Retinal pigment epithelial cell (primary cell): Measurements from ENCODE around the gene HSDL2.
"Not testable (repeated sequence)": the region's sequence is repeated elsewhere in the genome, so short reads cannot be mapped to it uniquely, and the experiment has no call there.

Source experiments
- DNase-seq: peaks from one replicate; pipeline ENCODE4 v3.0.0-alpha.2; 2010; ENCODE audit warnings: low read depth
- H3K4me3 ChIP-seq: 2 replicates; pipeline ENCODE4 v1.5.1; 2011; ENCODE audit warnings: mild to moderate bottlenecking, low read length, control low read depth, moderate library complexity
- TF ChIP-seq, protein P1 (sequence below): conservative IDR thresholded peaks from 2 replicates; pipeline ENCODE4 v1.5.1; 2011; ENCODE audit warnings: low read depth, low read length, control low read depth, inconsistent platforms

Gene HSDL2

DNA sequence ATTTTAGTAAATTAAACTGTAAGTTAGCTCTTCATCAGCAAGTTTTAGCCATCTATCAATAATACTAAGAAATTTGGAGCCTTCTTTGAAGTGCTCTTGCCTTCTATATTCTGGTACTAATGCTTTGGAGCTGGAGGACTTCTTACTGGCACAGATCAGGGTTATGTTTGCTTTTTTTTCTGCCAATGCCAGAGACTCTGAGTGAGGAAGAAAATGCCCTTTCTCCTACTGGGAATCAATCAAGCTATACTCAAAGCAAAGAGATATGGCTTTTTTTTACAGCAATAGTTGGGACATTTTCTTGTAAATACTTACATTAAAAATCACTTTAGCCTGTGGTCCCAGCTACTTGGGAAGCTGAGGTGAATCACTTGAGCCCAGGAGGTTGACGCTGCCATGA lies 4.3 kb downstream of the HSDL2 start:
- TF ChIP-seq, protein P1, sequence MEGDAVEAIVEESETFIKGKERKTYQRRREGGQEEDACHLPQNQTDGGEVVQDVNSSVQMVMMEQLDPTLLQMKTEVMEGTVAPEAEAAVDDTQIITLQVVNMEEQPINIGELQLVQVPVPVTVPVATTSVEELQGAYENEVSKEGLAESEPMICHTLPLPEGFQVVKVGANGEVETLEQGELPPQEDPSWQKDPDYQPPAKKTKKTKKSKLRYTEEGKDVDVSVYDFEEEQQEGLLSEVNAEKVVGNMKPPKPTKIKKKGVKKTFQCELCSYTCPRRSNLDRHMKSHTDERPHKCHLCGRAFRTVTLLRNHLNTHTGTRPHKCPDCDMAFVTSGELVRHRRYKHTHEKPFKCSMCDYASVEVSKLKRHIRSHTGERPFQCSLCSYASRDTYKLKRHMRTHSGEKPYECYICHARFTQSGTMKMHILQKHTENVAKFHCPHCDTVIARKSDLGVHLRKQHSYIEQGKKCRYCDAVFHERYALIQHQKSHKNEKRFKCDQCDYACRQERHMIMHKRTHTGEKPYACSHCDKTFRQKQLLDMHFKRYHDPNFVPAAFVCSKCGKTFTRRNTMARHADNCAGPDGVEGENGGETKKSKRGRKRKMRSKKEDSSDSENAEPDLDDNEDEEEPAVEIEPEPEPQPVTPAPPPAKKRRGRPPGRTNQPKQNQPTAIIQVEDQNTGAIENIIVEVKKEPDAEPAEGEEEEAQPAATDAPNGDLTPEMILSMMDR: no peak
- no peak for DNase-seq
- no peak overlapping the region for H3K4me3 ChIP-seq

DNA sequence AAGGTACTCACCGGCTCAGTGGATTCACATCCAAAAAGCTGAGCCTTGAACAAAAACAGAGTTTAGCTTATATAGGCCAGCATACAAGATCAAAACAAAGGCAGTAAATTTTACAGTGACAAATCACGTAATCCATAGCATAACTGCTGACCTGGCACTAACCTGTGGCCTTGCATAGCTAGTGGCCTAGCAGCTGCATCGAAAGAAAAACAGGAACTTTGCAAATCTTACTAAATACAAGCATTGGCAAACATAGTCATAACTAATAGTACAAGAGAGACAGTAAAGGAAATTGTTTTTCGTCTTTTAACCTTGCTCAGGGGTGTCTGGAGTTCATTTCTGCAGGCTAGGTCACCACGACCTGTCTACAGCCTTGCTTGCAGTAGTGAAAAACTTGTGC lies 4.8 kb downstream of the HSDL2 start:
- TF ChIP-seq, protein P1: no peak
- H3K4me3 ChIP-seq: no peak overlapping the region
- DNase-seq: no peak

GRCh38 chr9:112387115-112387514 lies 7.2 kb downstream of the HSDL2 start:
- no peak overlapping the region for H3K4me3 ChIP-seq
- DNase-seq: no peak
- TF ChIP-seq, protein P1: no peak

DNA sequence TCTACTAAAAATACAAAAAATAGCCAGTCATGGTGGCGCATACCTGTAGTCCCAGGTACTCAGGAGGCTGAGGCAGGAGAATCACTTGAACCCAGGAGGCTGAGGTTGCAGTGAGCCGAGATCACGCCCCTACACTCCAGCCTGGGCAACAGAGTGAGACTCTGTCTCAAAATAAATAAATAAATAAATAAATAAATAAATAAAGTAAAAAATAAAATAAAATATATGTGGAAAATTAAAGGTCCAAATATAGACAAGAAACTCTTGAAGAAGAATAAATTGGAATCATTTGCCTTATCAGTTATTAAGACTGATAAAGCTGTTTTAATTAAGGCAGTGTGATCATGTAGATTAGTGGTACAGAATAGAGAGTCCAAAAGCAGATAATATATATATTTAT lies 10.0 kb downstream of the HSDL2 start:
- not testable (repeated sequence) for DNase-seq, H3K4me3 ChIP-seq

DNA sequence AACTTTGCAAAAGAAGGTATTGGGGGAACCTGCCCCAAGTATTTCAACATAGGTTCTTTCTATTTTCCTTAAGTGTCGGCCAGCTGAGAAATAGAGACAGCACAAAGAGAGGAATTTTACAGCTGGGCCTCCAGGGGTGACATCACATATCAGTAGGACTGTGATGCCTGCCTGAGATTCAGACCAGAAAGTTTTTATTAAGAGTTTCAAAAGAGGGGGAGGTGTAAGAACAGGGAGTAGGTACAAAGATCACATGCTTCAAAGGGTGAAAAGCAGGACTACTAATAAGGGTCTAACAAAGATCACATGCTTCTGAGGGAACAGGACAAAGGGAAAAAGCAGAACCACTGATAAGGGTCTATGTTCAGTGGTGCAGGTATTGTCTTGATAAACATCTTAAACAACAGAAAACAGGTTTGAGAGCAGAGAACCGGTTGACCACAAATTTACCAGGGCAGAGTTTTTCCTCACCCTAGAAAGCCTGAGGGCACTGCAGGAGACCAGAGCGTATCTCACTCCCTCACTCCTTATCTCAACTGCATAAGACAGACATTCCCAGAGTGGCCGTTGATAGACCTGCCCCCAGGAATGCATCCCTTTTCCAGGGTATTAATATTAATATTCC lies 12.1 kb downstream of the HSDL2 start:
- DNase-seq, H3K4me3 ChIP-seq: not testable (repeated sequence)

- H3K4me3 ChIP-seq, DNase-seq: not testable (repeated sequence)
These were observed 13.2 kb downstream of the HSDL2 start for GRCh38 chr9:112393146-112393545.

DNA sequence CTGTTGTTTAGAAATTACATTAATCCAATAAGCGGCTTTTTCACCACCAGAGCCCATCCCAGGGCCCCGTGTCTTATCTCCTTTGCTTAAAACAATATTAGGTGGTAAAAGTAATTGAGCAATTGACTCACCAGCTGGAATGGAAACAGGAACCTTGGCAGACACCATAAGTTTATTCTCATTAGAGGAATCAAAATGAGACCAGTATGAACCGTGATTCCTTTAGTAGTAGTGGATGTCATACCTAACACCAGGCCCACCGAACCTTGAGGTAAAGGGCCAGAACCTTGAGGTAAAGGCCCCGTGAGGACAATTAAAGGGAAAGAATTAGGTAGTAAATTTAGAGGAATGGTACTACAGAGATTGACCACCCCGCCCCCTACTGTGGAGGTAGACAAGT lies 16.5 kb downstream of the HSDL2 start:
- H3K4me3 ChIP-seq: no peak overlapping the region
- TF ChIP-seq, protein P1: no peak
- DNase-seq: no peak

- H3K4me3 ChIP-seq: no peak overlapping the region
- TF ChIP-seq, protein P1: no peak
- DNase-seq: no peak
These were observed 17.0 kb downstream of the HSDL2 start for GRCh38 chr9:112396872-112397271.

DNA sequence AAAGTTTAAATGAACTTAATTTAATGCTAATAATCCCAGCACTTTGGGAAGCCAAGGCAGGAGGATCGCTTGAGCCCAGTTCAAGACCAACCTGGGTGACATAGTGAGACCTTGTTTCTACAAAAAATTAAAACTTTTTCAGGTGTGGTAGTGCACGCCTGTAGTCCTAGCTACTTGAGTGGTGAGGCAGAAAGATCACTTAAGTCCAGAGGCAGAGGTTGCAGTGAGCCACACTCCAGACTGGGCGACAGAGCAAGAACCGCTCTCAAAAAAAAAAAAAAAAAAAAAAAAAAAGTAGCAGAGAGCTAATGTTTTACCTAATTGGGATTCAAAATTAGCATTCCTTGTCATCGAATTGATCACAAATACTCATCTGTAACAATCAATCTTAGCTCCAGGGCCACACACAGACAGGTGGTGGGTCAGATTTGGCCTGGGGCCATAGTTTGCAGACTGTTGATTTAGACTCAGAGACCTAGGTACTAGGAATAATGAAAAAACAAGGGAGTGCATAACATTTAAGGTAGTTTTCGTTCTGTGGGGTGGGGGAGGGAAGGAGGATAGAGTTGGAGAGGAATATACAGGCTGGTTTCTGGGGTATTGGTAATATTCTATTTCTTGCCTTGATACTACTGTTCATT lies 21.4 kb downstream of the HSDL2 start:
- TF ChIP-seq, protein P1: no peak
- H3K4me3 ChIP-seq: no peak overlapping the region
- no peak for DNase-seq
